ENCODE data around the gene ZSWIM5.

GRCh38 chr1:45032837-45033236 lies 173.6 kb downstream of the ZSWIM5 start:
- TF ChIP-seq POLR2AphosphoS5 (IDR thresholded peaks at IDR 0.05; ENCODE audit: low read depth, low read length) (no peak), SIN3A (IDR thresholded peaks at IDR 0.05; ENCODE audit: borderline replicate concordance, insufficient read depth, low read length) (no peak), TAF1 (IDR thresholded peaks at IDR 0.05; ENCODE audit: borderline replicate concordance, insufficient read depth, low read length) (no peak), REST (IDR thresholded peaks at IDR 0.05; ENCODE audit: insufficient read depth in 1 of 2, low read depth in 2 of 2, low read length in 2 of 2) (no peak), FOXP2 (optimal IDR thresholded peaks at IDR 0.05; ENCODE audit: borderline replicate concordance, extremely low read depth, extremely low read length, insufficient read depth) (no peak)

Data from PFSK-1 (cell line).